GM12864 (cell line): ENCODE data around the gene MCTP2.

ENCODE experiments used
- DNase-seq: peaks from one replicate; pipeline ENCODE4 v3.0.0-alpha.2; 2011; ENCODE audit warnings: low read depth
- H3K4me3 ChIP-seq: 2 replicates; pipeline ENCODE4 v1.5.1; 2011; ENCODE audit warnings: mild to moderate bottlenecking, low read depth, low read length, control low read depth
- TF ChIP-seq, protein P1 (sequence below): IDR thresholded peaks from 2 replicates; pipeline ENCODE4 v1.5.1; 2011; ENCODE audit warnings: low read depth, mild to moderate bottlenecking, moderate library complexity, low read length, control low read depth, inconsistent platforms; ENCODE audit errors: missing control alignments

MCTP2 gene

DNA sequence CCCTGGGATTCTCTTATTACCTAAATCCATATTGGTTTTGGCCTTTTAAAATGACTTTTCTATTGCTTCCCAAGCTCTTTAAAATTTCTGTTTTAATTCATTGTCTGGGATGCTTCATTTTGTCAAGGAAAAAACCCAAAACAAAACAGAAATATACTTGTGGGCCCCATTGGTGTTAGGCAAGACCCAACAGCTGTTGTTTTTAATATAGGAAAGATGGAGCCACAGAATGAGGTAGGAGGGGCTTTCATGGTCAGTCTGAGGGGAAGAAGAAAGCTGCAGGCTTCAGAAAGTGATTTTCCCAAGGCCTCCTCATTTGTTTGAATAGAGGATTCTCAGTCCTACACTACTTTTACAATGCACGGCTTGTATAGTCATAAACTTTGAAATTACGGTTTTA, 180.5 kb downstream of the MCTP2 start:
- no peak overlapping the region for H3K4me3 ChIP-seq
- TF ChIP-seq, protein P1, sequence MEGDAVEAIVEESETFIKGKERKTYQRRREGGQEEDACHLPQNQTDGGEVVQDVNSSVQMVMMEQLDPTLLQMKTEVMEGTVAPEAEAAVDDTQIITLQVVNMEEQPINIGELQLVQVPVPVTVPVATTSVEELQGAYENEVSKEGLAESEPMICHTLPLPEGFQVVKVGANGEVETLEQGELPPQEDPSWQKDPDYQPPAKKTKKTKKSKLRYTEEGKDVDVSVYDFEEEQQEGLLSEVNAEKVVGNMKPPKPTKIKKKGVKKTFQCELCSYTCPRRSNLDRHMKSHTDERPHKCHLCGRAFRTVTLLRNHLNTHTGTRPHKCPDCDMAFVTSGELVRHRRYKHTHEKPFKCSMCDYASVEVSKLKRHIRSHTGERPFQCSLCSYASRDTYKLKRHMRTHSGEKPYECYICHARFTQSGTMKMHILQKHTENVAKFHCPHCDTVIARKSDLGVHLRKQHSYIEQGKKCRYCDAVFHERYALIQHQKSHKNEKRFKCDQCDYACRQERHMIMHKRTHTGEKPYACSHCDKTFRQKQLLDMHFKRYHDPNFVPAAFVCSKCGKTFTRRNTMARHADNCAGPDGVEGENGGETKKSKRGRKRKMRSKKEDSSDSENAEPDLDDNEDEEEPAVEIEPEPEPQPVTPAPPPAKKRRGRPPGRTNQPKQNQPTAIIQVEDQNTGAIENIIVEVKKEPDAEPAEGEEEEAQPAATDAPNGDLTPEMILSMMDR: no peak
- DNase-seq: no peak

DNA sequence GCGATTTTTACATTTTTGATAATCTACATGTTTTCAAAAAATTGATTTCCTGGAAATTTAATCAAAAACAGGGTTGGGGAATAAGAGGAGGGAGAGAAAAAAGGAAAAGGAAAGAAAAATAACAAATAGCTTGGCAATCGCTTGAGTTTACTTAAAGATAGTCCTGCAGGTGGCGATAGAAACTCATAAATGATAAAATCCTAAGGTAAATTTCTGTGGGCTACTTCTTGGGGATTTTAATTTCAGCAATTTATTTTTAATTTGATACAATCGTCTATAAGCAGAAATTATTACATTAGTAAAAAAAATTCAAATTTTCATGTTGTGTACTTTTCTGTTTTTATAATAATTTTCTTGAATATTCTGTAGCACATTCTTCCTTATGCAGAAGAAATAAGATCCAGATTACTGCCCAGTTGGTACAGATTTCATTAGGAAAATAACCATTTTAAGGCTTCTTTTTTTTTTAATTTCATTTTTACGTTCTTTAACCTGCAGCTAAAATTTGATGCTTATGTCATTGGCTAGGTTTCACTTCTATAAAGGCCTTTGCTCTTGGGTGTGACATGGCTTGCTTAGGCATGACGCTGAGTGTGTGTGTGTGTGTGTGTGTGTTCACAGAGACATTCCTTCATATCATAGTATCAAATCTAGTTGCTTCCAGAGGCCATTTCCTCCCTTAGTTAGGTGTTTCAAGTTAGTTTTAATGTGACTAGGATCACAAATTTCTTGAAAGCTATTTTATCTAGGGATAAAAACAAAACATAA, 181.8 kb downstream of the MCTP2 start:
- TF ChIP-seq, protein P1: peak; percentile 16
- DNase-seq: no peak
- H3K4me3 ChIP-seq: no peak overlapping the region

DNA sequence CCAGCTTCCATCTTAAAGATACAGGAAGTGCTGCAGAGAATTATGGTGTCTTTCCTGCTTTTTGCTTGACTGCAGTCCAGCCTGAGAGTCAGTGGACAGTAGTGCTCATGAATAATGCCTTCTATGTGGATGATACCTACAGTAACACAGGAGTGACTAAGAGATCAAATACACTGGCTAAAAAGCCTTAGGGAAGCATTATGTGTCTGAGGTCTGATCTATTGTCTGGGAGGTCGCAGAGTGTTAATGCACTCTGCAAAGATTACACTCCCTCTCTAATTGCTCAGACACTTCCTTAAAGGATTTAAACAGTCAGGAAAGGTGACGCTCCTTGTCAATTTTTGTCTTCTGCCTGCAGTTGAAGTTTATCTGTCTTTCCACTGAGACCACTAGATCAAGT, 183.6 kb downstream of the MCTP2 start:
- no peak overlapping the region for H3K4me3 ChIP-seq
- DNase-seq: no peak
- TF ChIP-seq, protein P1: no peak

DNA sequence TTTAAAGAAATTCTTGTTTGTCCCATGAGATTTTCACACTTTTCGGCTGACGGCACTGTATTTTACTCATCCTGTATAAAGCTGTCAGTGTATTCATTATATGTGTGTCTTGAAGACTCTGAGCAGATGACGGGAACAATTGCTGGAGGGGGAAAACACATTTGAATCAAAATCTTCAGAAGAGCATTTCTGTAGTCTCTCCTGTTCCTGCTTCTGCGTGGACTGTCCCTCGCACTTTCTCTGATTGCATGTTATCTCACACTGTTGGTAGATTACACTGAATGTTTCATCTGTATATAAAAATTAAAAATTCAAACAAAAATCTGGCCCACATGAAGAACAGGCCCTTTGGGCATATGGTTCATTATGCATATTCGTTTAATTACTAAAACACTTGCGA, 184.9 kb downstream of the MCTP2 start:
- TF ChIP-seq, protein P1: no peak
- no peak overlapping the region for H3K4me3 ChIP-seq
- no peak for DNase-seq

DNA sequence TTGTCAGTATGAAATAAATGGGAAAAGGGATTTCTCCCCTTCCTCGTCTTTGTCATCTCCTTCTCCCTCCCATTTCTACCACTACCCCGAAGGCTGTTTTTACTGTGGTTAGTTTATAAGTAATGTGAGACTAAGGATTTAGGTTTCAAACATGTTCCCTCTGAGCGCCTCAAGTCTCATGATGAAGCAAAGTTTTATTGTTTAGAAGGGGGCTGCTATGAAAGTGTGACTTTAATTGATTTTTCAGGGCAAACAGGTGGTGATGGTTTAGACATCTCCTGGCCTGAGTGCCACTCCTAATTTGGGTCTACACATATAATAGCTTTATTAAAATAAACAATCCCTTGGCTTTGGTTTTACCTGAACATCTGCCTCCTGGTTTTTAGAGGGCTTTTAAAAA, 185.5 kb downstream of the MCTP2 start:
- no peak overlapping the region for H3K4me3 ChIP-seq
- TF ChIP-seq, protein P1: no peak
- no peak for DNase-seq

DNA sequence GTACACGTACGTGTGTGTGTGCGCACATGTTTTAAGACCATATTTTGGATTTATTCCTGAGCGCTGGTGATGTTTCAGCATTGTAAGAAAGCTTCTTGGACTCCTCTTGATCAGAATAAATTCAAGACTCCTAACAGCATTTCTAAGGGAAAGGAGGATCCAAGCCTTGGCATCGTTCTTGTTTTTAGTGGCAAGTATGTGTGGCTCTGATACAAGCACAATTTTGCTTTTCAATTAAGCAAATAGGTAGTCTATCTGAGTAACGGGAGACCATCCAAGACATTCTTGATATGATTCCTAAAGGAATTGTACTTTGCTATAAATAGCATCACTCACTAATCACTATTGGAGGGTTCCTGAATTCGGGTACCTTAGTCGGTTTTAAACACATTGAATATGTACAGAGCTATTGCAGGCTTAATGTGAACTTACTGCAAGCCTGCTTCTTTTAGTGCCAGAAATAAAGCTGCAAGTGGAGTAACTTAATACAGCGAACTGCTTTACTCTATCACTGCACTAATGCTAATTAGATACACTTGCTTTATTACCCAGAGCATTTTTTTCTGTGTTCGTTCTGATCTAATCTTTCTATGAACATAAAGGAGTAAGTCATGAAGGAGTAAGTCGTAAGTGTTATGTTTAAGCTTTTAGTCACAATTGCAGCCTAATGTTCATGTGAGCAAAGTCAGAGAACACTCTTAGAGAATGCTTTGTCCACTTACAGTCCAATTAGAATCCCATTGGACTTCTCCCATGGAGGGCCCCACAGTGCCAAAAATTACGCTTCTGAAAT, 186.3 kb downstream of the MCTP2 start:
- DNase-seq: no peak
- TF ChIP-seq, protein P1: no peak
- H3K4me3 ChIP-seq: no peak overlapping the region

DNA sequence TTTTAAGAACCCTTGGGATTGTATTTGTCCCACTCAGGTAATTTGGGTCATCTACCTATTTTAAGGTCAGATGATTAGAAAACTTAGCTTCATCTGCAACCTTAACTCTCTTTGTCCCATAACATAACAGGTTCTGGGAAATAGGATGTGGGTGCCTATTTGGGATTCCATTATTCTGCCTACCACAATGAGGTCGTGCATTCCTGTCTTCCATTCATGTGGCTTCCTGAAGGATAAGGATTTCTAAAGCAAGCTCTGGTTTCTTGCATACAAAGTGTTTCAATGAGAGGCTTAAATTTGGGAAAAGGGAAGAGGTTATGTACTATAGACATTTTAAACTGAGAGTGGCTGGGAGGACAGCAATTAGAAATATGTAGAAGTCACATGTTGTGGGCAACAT, 190.3 kb downstream of the MCTP2 start:
- TF ChIP-seq, protein P1: no peak
- H3K4me3 ChIP-seq: no peak overlapping the region
- DNase-seq: no peak
